GM19452 (cell line): ENCODE data around the gene TRMT5.
A peak's percentile ranks its signal among the peaks of the same experiment; 100 is the strongest.

ENCODE experiments used
- ATAC-seq: cut with Tn5 transposase; IDR thresholded peaks from one replicate; pipeline ENCODE4 v1.9.1; 2021; ENCODE audit not compliant: unreplicated experiment

The TRMT5 gene

GRCh38 chr14:60980811-60981632 is at the start of gene TRMT5, which contains the start of gene SLC38A6:
TRMT5 (minus strand) TSS chr14:60981079; CDS start chr14:60980973, 106 bp downstream.
SLC38A6 (plus strand) TSS chr14:60981245; CDS start chr14:60981278, 33 bp downstream.
- ATAC-seq: peak; percentile 87

GRCh38 chr14:61026526-61026925 is 45.6 kb upstream of the TRMT5 start:
- ATAC-seq: no peak

GRCh38 chr14:61025251-61026223 is 44.7 kb upstream of the TRMT5 start:
- ATAC-seq: no peak

GRCh38 chr14:61019537-61019936 is 38.7 kb upstream of the TRMT5 start:
- no peak for ATAC-seq

- no peak for ATAC-seq
Observed at GRCh38 chr14:61003571-61003970, 22.7 kb upstream of the TRMT5 start.

GRCh38 chr14:60999536-60999935 is 18.7 kb upstream of the TRMT5 start:
- ATAC-seq: no peak

GRCh38 chr14:60998617-60999016 is 17.7 kb upstream of the TRMT5 start:
- no peak for ATAC-seq

- no peak for ATAC-seq
Observed at GRCh38 chr14:60989599-60989998, 8.7 kb upstream of the TRMT5 start.

GRCh38 chr14:60986500-60986899 is 5.6 kb upstream of the TRMT5 start:
- no peak for ATAC-seq

- ATAC-seq: no peak
Observed at GRCh38 chr14:60984196-60984595, 3.3 kb upstream of the TRMT5 start.

- ATAC-seq: no peak
Observed at GRCh38 chr14:60981633-60982455, 965 bp upstream of the TRMT5 start.

GRCh38 chr14:60977847-60978246 is 3.0 kb downstream of the TRMT5 start:
- ATAC-seq: no peak

- ATAC-seq: no peak
Observed at GRCh38 chr14:60975551-60975950, 5.3 kb downstream of the TRMT5 start.

GRCh38 chr14:60974090-60974651 is 6.7 kb downstream of the TRMT5 start:
- ATAC-seq: no peak

- no peak for ATAC-seq
Observed at GRCh38 chr14:60973070-60973469, 7.8 kb downstream of the TRMT5 start.

GRCh38 chr14:60972295-60972694 is 8.6 kb downstream of the TRMT5 start:
- no peak for ATAC-seq

- ATAC-seq: no peak
Observed at GRCh38 chr14:60971271-60971670, 9.6 kb downstream of the TRMT5 start.

- ATAC-seq: no peak
Observed at GRCh38 chr14:60970146-60970545, 10.7 kb downstream of the TRMT5 start.

GRCh38 chr14:60968671-60969070 is 12.2 kb downstream of the TRMT5 start:
- no peak for ATAC-seq

- no peak for ATAC-seq
Observed at GRCh38 chr14:60968099-60968498, 12.8 kb downstream of the TRMT5 start.
